PC-3 (cell line): ENCODE measurements around the gene IL17RB.

Experiments used
- CTCF ChIP-seq: fragments of 300-600 bp; sonication (generic); conservative IDR thresholded peaks from 2 replicates; pipeline ENCODE4 v1.5.1; 2017; ENCODE audit warnings: antibody characterized with exemption, low read depth, mild to moderate bottlenecking, low read length
- EZH2 ChIP-seq: fragments of 300-600 bp; sonication (generic); IDR thresholded peaks from one replicate; pipeline ENCODE4 v1.6.1; 2017; ENCODE audit warnings: antibody characterized with exemption, mild to moderate bottlenecking, low read length; ENCODE audit not compliant: unreplicated experiment
- EZH2phosphoT487 ChIP-seq: fragments of 300-600 bp; sonication (generic); IDR thresholded peaks from 2 replicates; pipeline ENCODE4 v1.6.1; 2018; ENCODE audit warnings: mild to moderate bottlenecking, antibody characterized with exemption, low read length, borderline replicate concordance

GRCh38 chr3:53820084-53820483 is 26.3 kb upstream of the IL17RB start:
- TF ChIP-seq CTCF (no peak), EZH2 (no peak), EZH2phosphoT487 (no peak)
